ENCODE results near the gene BPHL. TPM values are rescaled to one million over a fixed set of nuclear protein-coding genes. Genes with fewer than 3 reads are reported as not detected.
"Not testable (repeated sequence)": the region's sequence is repeated elsewhere in the genome, so short reads cannot be mapped to it uniquely, and the experiment has no call there.

Gene BPHL
- total RNA-seq, 4 donors from 2014 or later: 6.7 to 21.6 (median 12.6) TPM

DNA sequence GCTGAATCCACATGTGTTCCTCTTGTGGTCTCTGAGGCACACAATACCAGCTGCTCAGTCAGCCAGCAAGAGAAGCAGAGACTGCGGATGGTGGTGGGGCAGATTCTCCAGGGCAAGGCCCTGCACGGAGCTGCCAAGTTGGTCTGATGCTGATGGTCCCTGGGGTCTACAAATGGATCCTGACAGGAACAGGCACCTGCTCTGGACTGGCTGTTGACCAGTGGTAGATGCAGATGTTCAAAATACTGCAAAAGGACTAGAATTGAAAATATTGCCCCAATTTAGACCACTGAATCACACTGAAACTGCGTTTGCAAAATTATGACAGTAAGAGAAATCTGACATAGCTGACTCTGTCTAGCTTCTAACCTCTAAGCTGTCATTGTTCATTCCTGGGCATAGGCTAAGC is 68.5 kb downstream of the BPHL start:
- Histone ChIP-seq H3K27me3 (no peaks in the 10 kb centered on the region), H3K4me3 (no peak overlapping the region), H3K36me3 (no peaks in the 10 kb centered on the region), H3K27ac (no peak overlapping the region), H3K9me3 (no peaks in the 10 kb centered on the region), H3K4me1 (no peaks in the 10 kb centered on the region)
- WGBS, 2 donors: 86 to 96% methylated on average over 3 of the region's 3 CpGs
- TF ChIP-seq POLR2A (IDR thresholded peaks at IDR 0.05) (no peak), EP300 (IDR thresholded peaks at IDR 0.05) (no peak)
- TF ChIP-seq, protein P1, sequence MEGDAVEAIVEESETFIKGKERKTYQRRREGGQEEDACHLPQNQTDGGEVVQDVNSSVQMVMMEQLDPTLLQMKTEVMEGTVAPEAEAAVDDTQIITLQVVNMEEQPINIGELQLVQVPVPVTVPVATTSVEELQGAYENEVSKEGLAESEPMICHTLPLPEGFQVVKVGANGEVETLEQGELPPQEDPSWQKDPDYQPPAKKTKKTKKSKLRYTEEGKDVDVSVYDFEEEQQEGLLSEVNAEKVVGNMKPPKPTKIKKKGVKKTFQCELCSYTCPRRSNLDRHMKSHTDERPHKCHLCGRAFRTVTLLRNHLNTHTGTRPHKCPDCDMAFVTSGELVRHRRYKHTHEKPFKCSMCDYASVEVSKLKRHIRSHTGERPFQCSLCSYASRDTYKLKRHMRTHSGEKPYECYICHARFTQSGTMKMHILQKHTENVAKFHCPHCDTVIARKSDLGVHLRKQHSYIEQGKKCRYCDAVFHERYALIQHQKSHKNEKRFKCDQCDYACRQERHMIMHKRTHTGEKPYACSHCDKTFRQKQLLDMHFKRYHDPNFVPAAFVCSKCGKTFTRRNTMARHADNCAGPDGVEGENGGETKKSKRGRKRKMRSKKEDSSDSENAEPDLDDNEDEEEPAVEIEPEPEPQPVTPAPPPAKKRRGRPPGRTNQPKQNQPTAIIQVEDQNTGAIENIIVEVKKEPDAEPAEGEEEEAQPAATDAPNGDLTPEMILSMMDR (IDR thresholded peaks at IDR 0.05): no peak
- DNase-seq (ENCODE audit: low spot score in 2 of 2): no peak

- no peak overlapping the region for H3K27ac ChIP-seq
- DNase-seq (ENCODE audit: low spot score in 2 of 2): no peak
- no peaks in the 10 kb centered on the region for H3K9me3 ChIP-seq
- no peaks in the 10 kb centered on the region for H3K4me1 ChIP-seq
- no peaks in the 10 kb centered on the region for H3K27me3 ChIP-seq
- H3K36me3 ChIP-seq: no peaks in the 10 kb centered on the region
- WGBS, 2 donors: 79 to 85% methylated on average over 7 of the region's 7 CpGs
- TF ChIP-seq POLR2A (IDR thresholded peaks at IDR 0.05) (no peak), EP300 (IDR thresholded peaks at IDR 0.05) (no peak)
- TF ChIP-seq, protein P1 (IDR thresholded peaks at IDR 0.05): no peak
- no peak overlapping the region for H3K4me3 ChIP-seq
Observed at GRCh38 chr6:3188262-3188661, 69.8 kb downstream of the BPHL start.

GRCh38 chr6:3189192-3189591 is 70.7 kb downstream of the BPHL start:
- not testable (repeated sequence) for H3K4me3 ChIP-seq; H3K4me1 ChIP-seq; DNase-seq (ENCODE audit: low spot score in 2 of 2); H3K27ac ChIP-seq; H3K36me3 ChIP-seq; H3K27me3 ChIP-seq; H3K9me3 ChIP-seq
- WGBS, 2 donors: 90 to 97% methylated on average over 10 of the region's 10 CpGs

DNA sequence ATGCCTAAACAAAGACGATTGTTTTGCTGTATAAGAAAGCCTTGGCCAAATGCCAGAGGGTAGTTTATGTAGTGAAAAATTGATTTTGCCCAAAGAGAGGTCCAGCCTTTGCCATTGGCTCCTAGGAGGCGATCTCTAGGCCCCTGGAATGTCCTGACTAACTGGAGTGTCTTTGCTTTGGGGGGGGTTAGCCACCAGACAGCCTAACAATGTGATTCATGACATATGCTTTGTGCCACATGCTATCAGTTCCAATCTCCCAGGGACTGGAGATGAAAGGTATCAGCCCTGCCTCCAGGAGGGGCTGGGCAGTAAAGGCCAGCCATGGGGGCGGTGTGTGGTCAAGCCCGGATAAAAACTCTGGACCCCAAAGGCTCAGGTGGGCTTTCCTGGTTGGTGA is 71.5 kb downstream of the BPHL start:
- 61 to 62% methylated on average over 4 of the region's 4 CpGs for WGBS, 2 donors
- H3K27ac ChIP-seq: no peak overlapping the region
- TF ChIP-seq, protein P1 (IDR thresholded peaks at IDR 0.05): no peak
- TF ChIP-seq EP300 (IDR thresholded peaks at IDR 0.05) (no peak), POLR2A (IDR thresholded peaks at IDR 0.05) (no peak)
- H3K9me3 ChIP-seq: no peaks in the 10 kb centered on the region
- H3K27me3 ChIP-seq: no peaks in the 10 kb centered on the region
- DNase-seq (ENCODE audit: low spot score in 2 of 2): no peak
- no peaks in the 10 kb centered on the region for H3K36me3 ChIP-seq
- H3K4me3 ChIP-seq: no peak overlapping the region
- H3K4me1 ChIP-seq: peaks cover 0 to 7% (median 0%) of the 10 kb centered on the region in 4 donors

GRCh38 chr6:3190779-3191178 is 72.3 kb downstream of the BPHL start:
- Histone ChIP-seq H3K4me3 (no peak overlapping the region), H3K4me1 (peaks cover 0 to 8% (median 0%) of the 10 kb centered on the region in 4 donors), H3K27ac (no peak overlapping the region), H3K27me3 (no peaks in the 10 kb centered on the region), H3K36me3 (no peaks in the 10 kb centered on the region), H3K9me3 (no peaks in the 10 kb centered on the region)
- TF ChIP-seq, protein P1 (IDR thresholded peaks at IDR 0.05): no peak
- TF ChIP-seq POLR2A (IDR thresholded peaks at IDR 0.05) (no peak), EP300 (IDR thresholded peaks at IDR 0.05) (no peak)
- WGBS, 2 donors: 96 to 100% methylated on average over 5 of the region's 5 CpGs
- no peak for DNase-seq (ENCODE audit: low spot score in 2 of 2)

Measured in tibial nerve (tissue), 4 donors.